HEK293 (cell line): Measurements from ENCODE around the gene ALOX12B.

ENCODE experiments used
- CTCF ChIA-PET: fragments of 350-600 bp; formaldehyde crosslinking; extraction: SDS; loops from one replicate; lab custom pipeline; 2021; ENCODE audit warnings: antibody characterized with exemption; lab: Yijun Ruan, JAX
- POLR2A ChIA-PET: fragments of 300-600 bp; formaldehyde crosslinking; extraction: SDS; loops from one replicate; lab custom pipeline; 2020; ENCODE audit warnings: antibody characterized with exemption, inconsistent platforms; lab: Yijun Ruan, JAX
- H3K27ac ChIP-seq: fragments of 200-500 bp; sonication (Bioruptor generic); 2 replicates; pipeline ENCODE4 v1.5.1; 2014; ENCODE audit warnings: low read depth, low read length, control low read depth, inconsistent platforms; ENCODE audit errors: extremely low read depth
- H3K36me3 ChIP-seq, 2 experiments: fragments of 200-500 bp in 1 of 2; sonication (Bioruptor generic) in 1 of 2; 1 replicate in 1 of 2; 2 replicates in 1 of 2; pipeline ENCODE4 v1.5.1; 2014 to 2017; ENCODE audit warnings: inconsistent platforms in 2 of 2, low read length in 2 of 2; ENCODE audit not compliant: control insufficient read depth in 2 of 2, insufficient read depth in 1 of 2
- H3K4me1 ChIP-seq: fragments of 200-500 bp; sonication (Bioruptor generic); 2 replicates; pipeline ENCODE4 v1.5.1; 2014; ENCODE audit warnings: mild to moderate bottlenecking, low read length, inconsistent platforms; ENCODE audit not compliant: control insufficient read depth, insufficient read depth
- H3K4me3 ChIP-seq: 2 replicates; pipeline ENCODE4 v1.5.1; 2011; ENCODE audit warnings: low read depth, mild to moderate bottlenecking, control low read depth, low read length, moderate library complexity
- H3K9me3 ChIP-seq: fragments of 200-500 bp; sonication (Bioruptor generic); 2 replicates; pipeline ENCODE4 v1.5.1; 2014; ENCODE audit warnings: low read depth, low read length, inconsistent platforms; ENCODE audit not compliant: control insufficient read depth, insufficient read depth
- BCL11A ChIP-seq: fragments of 450-650 bp; formaldehyde crosslinking; IDR thresholded peaks from 2 replicates; pipeline ENCODE4 v1.5.1; 2016; ENCODE audit warnings: low read depth, missing biosample characterization, missing genetic modification characterization
- GLI4 ChIP-seq: fragments of 450-650 bp; formaldehyde crosslinking; IDR thresholded peaks from 2 replicates; pipeline ENCODE4 v1.5.1; 2016; ENCODE audit warnings: missing biosample characterization, missing genetic modification characterization
- GLIS2 ChIP-seq: fragments of 450-650 bp; formaldehyde crosslinking; IDR thresholded peaks from 2 replicates; pipeline ENCODE4 v1.5.1; 2016; ENCODE audit warnings: missing biosample characterization, missing genetic modification characterization
- HOXD13 ChIP-seq: sonication (generic); formaldehyde crosslinking; IDR thresholded peaks from 2 replicates; pipeline ENCODE4 v1.8.0; 2022; ENCODE audit warnings: missing genetic modification reagents, borderline replicate concordance
- KLF7 ChIP-seq: fragments of 450-650 bp; formaldehyde crosslinking; IDR thresholded peaks from 2 replicates; pipeline ENCODE4 v1.5.1; 2016; ENCODE audit warnings: missing biosample characterization, missing genetic modification characterization, borderline replicate concordance
- SETDB1 ChIP-seq: IDR thresholded peaks from one replicate; pipeline ENCODE4 v1.6.1; 2017; ENCODE audit warnings: mild to moderate bottlenecking, low read length, moderate library complexity, mixed read lengths; ENCODE audit not compliant: insufficient read length
- WT1 ChIP-seq: fragments of 450-650 bp; formaldehyde crosslinking; IDR thresholded peaks from 2 replicates; pipeline ENCODE4 v1.5.1; 2016; ENCODE audit warnings: missing biosample characterization, missing genetic modification characterization
- ZBTB11 ChIP-seq: fragments of 450-650 bp; formaldehyde crosslinking; conservative IDR thresholded peaks from 2 replicates; pipeline ENCODE4 v1.5.1; 2016; ENCODE audit warnings: low read depth, missing biosample characterization, missing genetic modification characterization
- ZBTB17 ChIP-seq: fragments of 450-650 bp; formaldehyde crosslinking; IDR thresholded peaks from 2 replicates; pipeline ENCODE4 v1.5.1; 2016; ENCODE audit warnings: missing biosample characterization, missing genetic modification characterization
- ZFHX2 ChIP-seq: fragments of 450-650 bp; formaldehyde crosslinking; conservative IDR thresholded peaks from 2 replicates; pipeline ENCODE4 v1.5.1; 2016; ENCODE audit warnings: missing biosample characterization, missing genetic modification characterization
- ZFP69B ChIP-seq: fragments of 450-650 bp; formaldehyde crosslinking; IDR thresholded peaks from 2 replicates; pipeline ENCODE4 v1.5.1; 2016; ENCODE audit warnings: missing biosample characterization, missing genetic modification characterization
- ZNF146 ChIP-seq: fragments of 450-650 bp; formaldehyde crosslinking; IDR thresholded peaks from 2 replicates; pipeline ENCODE4 v1.5.1; 2016; ENCODE audit warnings: missing biosample characterization, missing genetic modification characterization
- ZNF174 ChIP-seq: fragments of 450-650 bp; formaldehyde crosslinking; IDR thresholded peaks from 2 replicates; pipeline ENCODE4 v1.5.0; 2017; ENCODE audit warnings: missing biosample characterization, mild to moderate bottlenecking, missing genetic modification characterization
- ZNF280D ChIP-seq: fragments of 450-650 bp; formaldehyde crosslinking; IDR thresholded peaks from 2 replicates; pipeline ENCODE4 v1.5.1; 2016; ENCODE audit warnings: missing biosample characterization, missing genetic modification characterization
- ZNF449 ChIP-seq: fragments of 450-650 bp; formaldehyde crosslinking; IDR thresholded peaks from 2 replicates; pipeline ENCODE4 v1.5.1; 2017; ENCODE audit warnings: missing biosample characterization, mild to moderate bottlenecking, missing genetic modification characterization, moderate library complexity
- ZNF571 ChIP-seq: fragments of 450-650 bp; formaldehyde crosslinking; IDR thresholded peaks from 2 replicates; pipeline ENCODE4 v1.5.0; 2017; ENCODE audit warnings: missing biosample characterization, missing genetic modification characterization
- ZNF585B ChIP-seq: fragments of 450-650 bp; formaldehyde crosslinking; IDR thresholded peaks from 2 replicates; pipeline ENCODE4 v1.5.1; 2016; ENCODE audit warnings: missing biosample characterization, missing genetic modification characterization
- ZNF600 ChIP-seq: fragments of 450-650 bp; formaldehyde crosslinking; IDR thresholded peaks from 2 replicates; pipeline ENCODE4 v1.5.1; 2016; ENCODE audit warnings: missing biosample characterization, missing genetic modification characterization
- ZNF610 ChIP-seq: fragments of 450-650 bp; formaldehyde crosslinking; IDR thresholded peaks from 2 replicates; pipeline ENCODE4 v1.5.1; 2016; ENCODE audit warnings: missing biosample characterization, missing genetic modification characterization, borderline replicate concordance
- ZNF623 ChIP-seq: fragments of 450-650 bp; formaldehyde crosslinking; IDR thresholded peaks from 2 replicates; pipeline ENCODE4 v1.5.1; 2016; ENCODE audit warnings: missing biosample characterization, missing genetic modification characterization
- ZNF626 ChIP-seq: fragments of 450-650 bp; sonication (Bioruptor Pico); formaldehyde crosslinking; IDR thresholded peaks from 2 replicates; pipeline ENCODE4 v1.5.1; 2018; ENCODE audit warnings: missing biosample characterization, missing genetic modification characterization, inconsistent platforms
- ZNF629 ChIP-seq: fragments of 450-650 bp; formaldehyde crosslinking; IDR thresholded peaks from 2 replicates; pipeline ENCODE4 v1.5.1; 2017; ENCODE audit warnings: missing biosample characterization, missing genetic modification characterization
- ZSCAN30 ChIP-seq: fragments of 450-650 bp; IDR thresholded peaks from 2 replicates; pipeline ENCODE4 v1.5.1; 2018; ENCODE audit warnings: missing biosample characterization, mild to moderate bottlenecking, missing genetic modification characterization, moderate library complexity
- ZXDB ChIP-seq: fragments of 450-650 bp; formaldehyde crosslinking; IDR thresholded peaks from 2 replicates; pipeline ENCODE4 v1.5.1; 2016; ENCODE audit warnings: missing biosample characterization, missing genetic modification characterization
- TF ChIP-seq, protein P1 (sequence below): fragments of 450-650 bp; formaldehyde crosslinking; IDR thresholded peaks from 2 replicates; pipeline ENCODE4 v1.5.1; 2016; ENCODE audit warnings: missing biosample characterization, missing genetic modification characterization

The ALOX12B gene

DNA sequence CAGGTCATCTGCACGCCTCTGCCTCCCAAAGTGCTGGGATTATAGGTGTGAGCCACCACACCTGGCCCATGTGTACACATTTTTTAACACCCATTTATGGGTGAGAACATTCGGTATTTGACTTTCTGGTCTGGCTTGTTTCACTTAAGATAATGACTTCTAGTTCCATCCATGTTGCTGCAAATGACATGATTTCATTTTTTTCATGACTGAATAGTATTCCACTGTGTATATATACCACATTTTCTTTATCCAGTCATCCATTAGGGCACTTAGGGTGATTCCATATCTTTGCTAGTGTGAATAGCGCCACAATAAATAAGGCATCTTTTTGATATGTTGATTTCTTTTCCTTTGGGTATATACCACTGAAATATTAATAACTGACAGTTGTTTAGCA lies 5.6 kb downstream of the ALOX12B start:
- CTCF ChIA-PET: interaction anchor here (12.5 to 27.3 kb wide), 4 partner anchors 5 to 23 kb away, joined by 214 to 561 read pairs (median 288); partner anchors contain the start of gene ALOX12B
- H3K36me3 ChIP-seq: peaks cover 0 to 5% of the 10 kb centered on the region in 2 experiments; a peak in 1 of 3 replicates
- POLR2A ChIA-PET: no interaction called here
- peaks cover 7% of the 10 kb centered on the region for H3K4me1 ChIP-seq
- H3K27ac ChIP-seq: no peak overlapping the region
- no peak for TF ChIP-seq ZSCAN30 (tag by site-specific recombination)
- no peak for TF ChIP-seq ZNF449 (tag by site-specific recombination)
- TF ChIP-seq BCL11A (tag by site-specific recombination): no peak
- TF ChIP-seq GLIS2: no peak
- TF ChIP-seq ZNF585B (tag by site-specific recombination): no peak
- 0 out of 2 replicates have a peak, but pooled peaks have one; percentile 14 for TF ChIP-seq ZNF623 (tag by site-specific recombination)
- TF ChIP-seq, protein P1, sequence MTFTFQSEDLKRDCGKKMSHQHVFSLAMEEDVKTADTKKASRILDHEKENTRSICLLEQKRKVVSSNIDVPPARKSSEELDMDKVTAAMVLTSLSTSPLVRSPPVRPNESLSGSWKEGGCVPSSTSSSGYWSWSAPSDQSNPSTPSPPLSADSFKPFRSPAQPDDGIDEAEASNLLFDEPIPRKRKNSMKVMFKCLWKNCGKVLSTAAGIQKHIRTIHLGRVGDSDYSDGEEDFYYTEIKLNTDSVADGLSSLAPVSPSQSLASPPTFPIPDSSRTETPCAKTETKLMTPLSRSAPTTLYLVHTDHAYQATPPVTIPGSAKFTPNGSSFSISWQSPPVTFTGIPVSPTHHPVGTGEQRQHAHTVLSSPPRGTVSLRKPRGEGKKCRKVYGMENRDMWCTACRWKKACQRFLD (tag by site-specific recombination): no peak
- no peak for TF ChIP-seq ZNF626 (tag by site-specific recombination)
- no peak for TF ChIP-seq ZNF174 (tag by site-specific recombination)
- no peak for TF ChIP-seq ZNF600 (tag by site-specific recombination)
- TF ChIP-seq SETDB1: no peak
- TF ChIP-seq ZFHX2 (tag by site-specific recombination): no peak
- no peak for TF ChIP-seq KLF7
- TF ChIP-seq ZNF571 (tag by site-specific recombination): no peak
- no peak for TF ChIP-seq ZNF629
- TF ChIP-seq GLI4 (tag by site-specific recombination): no peak
- no peak for TF ChIP-seq ZBTB11 (tag by site-specific recombination)
- TF ChIP-seq ZFP69B (tag by site-specific recombination): no peak
- no peak for TF ChIP-seq ZNF280D (tag by site-specific recombination)
- peak; percentile 85 for TF ChIP-seq ZNF146
- TF ChIP-seq ZXDB: no peak
- no peak for TF ChIP-seq HOXD13
- no peak for TF ChIP-seq WT1 (tag by site-specific recombination)
- TF ChIP-seq ZNF610: no peak
- peak; percentile 59 for TF ChIP-seq ZBTB17 (tag by site-specific recombination)
- TF ChIP-seq, all 188 proteins: peak for 3
- no peak overlapping the region for H3K4me3 ChIP-seq
- no peaks in the 10 kb centered on the region; the same call in 1 of the 2 replicates for H3K9me3 ChIP-seq
